NCI-H1694 (cell line): ENCODE results near the gene FKBP9.
"Not testable (repeated sequence)": the region's sequence is repeated elsewhere in the genome, so short reads cannot be mapped to it uniquely, and the experiment has no call there.

Source experiments
- DNase-seq: peaks from one replicate; lab custom pipeline; 2025; lab: John Stamatoyannopoulos, UW

FKBP9 gene

DNA sequence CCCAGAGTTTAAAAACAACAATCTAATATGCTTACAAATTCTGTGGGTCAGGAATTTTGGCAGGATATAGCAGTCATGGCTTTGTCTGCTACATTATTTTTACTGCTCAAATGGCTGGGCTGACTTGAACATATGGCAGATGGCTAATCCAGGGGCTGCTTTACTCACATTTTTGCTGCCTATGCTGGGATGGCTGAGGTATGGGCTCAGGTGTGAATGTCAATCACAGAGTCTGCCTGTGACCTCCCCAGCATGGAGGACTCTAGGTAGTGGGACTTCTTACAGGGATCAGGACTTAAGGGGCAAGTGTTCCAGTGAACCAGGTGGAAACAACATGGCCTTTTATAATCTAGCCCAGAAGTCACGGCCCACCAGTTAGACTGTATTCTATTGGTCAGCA is 4.4 kb upstream of the FKBP9 start:
- no peak for DNase-seq

DNA sequence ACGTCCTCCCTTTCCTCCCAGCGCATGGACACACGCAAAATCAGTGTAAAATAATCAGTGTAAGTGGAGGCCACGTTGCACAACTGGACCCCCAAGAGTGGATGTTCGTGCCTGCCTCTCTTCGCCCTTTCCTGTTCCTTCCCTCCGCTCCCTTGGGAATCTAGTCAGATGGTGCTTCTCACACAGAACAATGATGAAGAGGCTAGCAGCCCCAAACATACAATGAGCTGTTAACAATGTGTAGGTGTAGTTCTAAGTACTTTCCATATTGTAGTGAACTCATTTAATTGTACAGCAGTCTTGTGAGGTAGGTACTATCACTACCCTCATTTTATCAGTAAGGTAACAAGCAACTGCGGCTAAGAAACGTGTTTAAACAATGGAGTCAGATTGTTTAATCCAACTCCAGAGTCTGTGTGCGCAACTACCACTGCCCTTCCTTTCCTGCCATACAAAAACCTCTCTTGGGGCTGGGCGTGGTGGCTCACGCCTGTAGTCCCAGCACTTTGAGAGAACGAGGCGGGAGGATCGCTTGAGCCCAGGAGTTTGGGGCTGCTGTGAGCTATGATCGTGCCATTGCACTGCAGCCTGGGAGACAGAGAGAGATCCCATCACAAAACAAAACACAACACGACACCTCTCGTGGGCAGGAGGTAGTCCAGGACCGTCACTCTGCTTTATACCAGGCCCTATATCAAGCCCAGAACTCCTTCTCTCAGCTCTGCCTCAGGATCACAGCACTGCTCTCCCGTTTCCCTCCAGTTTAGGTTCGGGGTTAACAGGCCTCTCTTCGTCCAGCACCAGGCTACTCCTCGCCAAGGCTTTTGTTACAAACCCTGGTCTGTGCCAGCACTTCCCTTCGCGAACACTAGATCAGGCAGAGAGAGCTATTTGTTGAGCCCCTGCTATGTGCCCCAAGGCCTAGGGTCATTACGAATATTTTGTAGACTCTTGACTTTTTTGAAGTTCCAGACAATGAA is 1.1 kb downstream of the FKBP9 start:
- no peak for DNase-seq

DNA sequence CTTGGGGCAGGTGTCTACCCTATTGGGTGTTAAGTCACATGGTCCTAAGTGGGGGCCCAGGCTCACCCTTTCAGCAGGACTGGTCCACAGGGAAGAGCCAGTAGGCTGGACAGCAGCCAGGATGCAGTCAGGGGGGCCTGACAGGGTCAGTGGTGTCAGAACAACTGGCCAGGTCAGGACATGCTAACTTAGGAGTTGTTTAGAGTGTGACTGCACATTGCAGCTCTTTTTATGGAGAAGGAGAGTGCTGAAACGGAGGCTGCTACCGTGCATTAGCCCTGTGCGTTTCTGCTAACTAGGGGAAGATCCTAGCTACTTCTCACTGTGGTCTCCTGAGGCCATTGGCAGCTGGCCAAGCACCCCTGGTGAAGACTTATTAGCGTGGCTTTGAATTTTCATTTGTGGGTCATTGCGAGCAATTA is 6.7 kb downstream of the FKBP9 start:
- not testable (repeated sequence) for DNase-seq

DNA sequence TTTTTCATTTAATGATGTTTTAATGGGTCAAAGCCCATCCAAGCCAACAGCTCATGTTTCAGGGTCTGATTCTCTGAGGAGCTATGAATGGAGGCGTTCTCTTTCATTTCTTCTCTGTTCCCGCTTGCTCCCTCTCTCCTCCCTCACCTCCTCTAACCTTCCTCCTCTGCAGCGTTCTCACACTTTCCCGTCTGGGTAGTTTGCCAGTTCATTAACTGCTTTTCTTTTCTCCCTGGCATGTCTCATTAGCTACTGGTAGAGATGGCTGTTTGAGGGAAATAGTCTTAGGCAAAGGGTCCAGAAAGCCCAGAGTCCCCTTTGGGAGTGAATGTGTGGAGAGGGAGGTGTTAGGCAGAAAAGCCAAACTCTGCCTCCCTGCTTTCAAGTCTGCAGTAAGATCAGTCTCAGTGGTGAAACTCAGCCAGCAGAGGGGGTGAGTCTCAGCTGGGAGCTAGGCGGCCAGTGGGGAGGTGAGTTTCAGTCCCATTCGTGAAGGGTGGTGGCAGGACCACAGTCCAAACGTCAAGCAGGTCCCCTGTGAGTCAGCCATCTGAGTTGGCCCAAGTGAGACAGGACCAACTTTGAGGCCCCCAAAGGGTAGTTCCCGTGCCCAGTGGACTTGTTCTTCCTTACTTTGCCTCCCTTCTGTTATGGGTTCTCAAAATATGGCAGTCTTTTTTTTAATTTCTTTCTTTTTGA is 7.4 kb downstream of the FKBP9 start:
- not testable (repeated sequence) for DNase-seq

DNA sequence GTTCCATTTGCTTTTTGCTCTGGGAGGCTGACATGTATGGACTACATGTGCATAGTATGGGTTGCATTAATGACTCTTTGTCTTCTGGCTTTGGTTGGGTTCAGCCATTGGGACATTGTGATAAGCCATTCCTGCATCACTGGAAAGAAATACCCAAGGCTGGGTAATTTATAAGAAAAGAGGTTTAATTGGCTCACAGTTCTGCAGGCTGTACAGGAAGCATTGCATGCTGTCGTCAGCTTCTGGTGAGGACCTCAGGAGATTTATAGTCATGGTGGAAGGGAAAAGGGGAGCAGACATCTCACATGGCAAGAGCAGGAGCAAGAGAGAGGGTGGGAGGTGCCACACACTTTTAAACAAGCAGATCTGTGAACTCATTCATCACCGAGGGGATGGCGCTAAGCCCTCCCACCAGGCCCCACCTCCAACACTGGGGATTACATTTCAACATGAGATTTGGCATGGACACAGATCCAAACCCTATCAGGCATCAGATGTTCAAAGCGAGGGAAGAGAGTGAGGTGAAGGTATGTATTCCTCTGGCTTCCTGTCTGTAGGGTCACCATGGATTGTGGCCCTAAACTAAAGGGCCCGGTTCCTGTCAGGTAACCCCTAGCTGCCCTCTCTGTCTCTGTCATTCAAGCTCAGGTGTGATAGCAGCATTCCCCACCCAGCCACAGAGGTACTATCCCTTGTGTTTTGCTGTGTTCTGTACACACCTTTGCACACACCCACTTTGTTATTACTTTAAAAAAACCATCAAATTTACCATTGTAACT is 9.4 kb downstream of the FKBP9 start:
- DNase-seq: not testable (repeated sequence)

DNA sequence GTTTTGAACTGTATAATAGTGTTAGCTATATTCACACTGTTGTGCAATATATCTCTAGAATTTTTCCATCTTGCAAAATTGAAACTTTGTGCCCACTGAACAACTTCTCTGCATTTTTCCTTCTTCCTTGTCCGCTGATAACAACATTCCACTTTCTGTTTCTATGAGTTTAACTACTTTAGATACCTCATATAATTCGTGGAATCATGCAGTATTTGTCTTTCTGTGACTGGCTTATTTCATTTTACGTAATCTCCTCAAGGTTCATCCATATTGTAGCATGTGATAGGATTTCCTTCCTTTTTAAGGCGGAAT is 10.0 kb downstream of the FKBP9 start:
- not testable (repeated sequence) for DNase-seq

DNA sequence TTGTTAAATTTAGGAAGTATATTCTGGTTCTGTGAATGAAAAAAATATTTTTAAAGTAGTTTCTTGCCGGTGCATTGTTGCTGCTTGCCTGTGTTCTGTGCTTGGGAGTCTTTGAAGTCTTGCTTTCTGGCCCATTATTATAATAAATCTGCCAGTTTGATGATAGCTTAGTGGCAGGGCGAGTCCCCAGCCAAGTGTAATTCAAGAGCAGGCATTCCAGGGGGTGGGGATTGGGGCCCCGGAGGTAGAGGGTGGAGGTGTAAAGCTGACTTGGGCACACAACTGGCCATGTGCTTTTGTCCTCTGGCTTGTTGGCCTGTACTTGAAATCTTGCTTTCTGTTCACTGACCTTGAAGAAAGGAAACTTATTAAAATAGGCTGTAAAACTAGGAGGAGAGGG is 14.7 kb downstream of the FKBP9 start:
- not testable (repeated sequence) for DNase-seq

DNA sequence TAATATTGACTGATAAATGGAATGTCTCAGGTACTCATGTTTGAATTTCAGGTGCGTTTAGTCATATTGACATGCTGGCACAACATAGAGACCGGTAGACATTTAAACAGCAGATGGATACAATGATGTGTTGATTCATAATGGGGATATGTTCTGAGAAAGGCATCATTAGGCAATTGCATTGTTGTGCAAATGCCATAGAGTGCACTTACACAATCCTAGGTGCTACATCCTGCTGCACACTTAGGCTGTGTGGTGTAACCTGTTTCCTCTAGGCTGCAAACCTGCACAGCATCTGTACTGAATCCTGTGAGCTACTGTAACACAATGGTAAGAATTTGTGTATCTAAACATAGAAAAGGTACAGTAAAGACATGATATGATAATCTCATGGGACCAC is 19.9 kb downstream of the FKBP9 start:
- DNase-seq: not testable (repeated sequence)

DNA sequence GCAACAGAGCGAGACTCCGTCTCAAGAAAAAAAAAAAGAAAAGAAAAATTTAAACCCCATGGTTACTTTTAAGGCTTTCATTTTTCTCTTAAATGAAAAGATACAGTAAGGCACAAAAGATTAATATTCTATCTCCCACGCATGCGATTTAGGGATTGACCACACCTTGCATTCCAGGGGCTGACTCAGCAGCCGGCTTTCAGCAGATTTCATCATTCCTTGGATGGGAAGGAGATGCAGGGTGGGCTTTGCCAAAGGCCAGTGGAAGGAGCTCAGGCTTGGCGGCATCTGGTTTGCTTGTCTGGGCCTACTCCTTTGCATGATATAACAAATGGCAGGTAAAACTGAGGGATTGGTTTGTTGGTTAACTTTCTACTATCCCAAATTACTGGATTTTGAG is 22.0 kb downstream of the FKBP9 start:
- DNase-seq: not testable (repeated sequence)

DNA sequence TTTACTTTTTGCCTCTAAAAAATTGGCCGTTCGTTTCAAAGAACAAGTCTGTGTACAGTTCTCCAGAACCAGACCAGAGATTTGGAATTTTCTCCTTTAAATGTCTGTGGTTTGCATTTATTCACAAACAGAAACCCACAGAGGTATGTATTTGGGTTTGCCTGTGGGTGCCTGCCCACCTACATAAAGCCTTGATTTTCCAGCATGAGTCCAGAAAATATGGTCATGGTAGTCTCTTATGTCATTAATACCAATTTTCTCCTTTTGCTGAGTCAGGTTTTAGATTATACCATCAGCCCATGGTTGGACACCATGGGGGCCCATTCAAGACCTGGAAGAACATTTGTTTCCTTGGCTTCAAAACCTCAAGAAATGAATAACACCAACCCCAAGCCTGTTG is 22.7 kb downstream of the FKBP9 start:
- DNase-seq: not testable (repeated sequence)

DNA sequence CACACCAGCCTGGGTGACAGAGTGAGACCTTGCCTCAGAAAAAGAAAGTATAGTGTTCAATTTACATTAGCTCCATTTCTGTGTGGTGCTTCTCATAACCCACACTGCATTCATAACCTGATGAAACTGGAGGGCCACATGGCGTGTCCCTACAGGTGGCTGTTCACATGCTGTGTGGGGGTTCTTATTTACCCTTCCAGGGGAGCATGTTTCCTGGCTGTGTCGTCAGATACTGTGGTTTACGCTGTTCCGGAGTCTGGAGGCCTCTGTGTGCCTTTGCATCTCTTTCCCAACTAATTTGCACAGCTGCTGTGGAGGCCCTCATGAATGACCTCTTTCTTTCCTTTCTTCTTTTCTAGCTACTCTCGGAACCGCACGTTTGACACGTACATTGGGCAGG is 30.9 kb downstream of the FKBP9 start:
- not testable (repeated sequence) for DNase-seq

DNA sequence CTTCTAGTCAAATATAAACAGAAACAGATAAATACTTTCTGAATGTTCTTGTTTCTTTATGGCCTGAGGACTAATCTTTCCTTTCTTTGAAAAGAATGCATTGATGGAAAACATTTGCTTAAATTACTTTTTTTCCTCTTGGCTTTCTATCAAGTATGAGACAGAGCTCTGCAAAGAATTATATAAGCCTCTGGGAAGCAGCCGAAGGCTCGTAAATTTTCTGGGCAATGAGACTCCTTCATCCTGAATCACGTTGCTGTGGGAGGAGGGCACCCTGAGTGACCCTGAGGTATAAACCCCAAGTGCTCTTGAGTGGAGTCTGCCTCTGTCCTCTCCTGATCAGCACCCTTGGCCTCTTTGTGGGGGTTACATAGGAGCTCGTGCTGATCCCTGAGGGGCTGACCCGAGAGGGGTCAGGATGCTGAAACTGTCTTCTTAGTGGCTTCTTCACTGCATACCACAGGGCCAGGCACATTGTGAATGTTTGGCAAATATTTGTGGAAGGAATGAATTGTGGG is 33.9 kb downstream of the FKBP9 start:
- DNase-seq: not testable (repeated sequence)

DNA sequence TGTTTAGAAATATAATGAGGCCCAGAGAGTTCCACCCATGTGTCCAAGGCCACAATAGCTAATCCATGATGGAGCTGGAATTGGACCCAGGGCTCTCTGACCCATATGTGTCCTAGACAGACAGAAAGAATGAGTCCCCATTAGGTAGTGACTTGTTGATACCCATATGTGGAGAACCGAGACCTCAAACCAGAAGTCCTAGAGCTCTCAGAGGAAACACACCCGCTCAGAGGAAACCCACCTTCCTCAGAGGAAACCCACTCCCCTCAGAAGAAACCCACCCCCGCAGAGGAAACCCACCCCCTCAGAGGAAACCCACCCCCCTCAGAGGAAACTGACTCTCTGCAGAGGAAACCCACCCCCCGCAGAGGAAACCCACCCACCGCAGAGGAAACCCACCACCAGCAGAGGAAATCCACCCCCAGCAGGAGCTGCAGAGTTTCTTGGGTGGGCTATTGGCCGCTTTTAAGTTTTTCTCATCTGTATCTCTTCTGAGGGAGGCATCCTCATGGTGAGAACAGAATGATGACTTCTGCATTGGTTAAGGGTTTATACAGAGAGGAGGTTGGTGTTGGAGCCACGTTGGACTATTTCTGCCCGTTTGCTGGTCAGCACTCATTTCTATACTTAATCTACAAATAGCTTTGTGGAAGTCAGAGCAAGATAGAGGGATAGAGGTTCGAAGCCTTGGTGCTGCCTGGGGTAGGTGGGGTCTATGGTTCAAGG is 34.9 kb downstream of the FKBP9 start:
- DNase-seq: not testable (repeated sequence)

DNA sequence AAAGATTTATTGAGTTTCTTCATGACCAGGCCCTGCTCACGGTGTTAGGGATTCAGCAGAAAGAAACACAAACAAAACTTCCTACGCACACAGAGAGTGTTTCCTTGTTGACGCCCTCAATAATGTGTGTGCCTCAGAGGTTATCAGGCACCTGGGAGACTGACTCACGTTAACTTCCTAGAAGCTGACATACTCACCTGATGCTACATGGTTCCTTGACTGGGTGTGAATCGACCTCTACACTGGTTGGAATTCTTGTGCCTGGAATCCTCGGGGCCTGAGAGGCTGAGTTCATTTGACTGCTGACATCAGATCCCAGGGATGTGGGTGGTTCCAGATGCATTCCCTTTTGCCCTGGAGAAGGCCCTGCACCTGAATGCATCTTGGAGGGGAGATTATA is 35.5 kb downstream of the FKBP9 start:
- not testable (repeated sequence) for DNase-seq

DNA sequence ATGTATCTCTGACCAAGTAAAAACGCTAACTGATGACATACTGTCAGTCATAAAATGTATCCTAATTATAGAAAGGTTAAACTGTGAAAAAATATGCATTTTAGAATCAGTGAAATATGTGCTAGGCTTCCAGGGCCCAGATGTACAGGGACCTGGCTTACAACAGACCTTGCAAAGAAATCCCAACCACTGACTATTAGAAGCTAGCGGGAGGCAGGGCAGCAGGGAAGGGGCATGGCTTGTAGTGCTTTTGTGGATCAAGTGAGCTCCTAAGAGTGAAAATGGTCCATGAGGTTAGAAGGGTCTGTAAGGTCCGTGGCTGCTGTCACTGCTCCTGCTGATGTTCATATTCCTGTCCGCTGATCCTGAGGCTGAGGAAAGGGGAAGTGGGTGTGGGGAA is 40.7 kb downstream of the FKBP9 start:
- not testable (repeated sequence) for DNase-seq

DNA sequence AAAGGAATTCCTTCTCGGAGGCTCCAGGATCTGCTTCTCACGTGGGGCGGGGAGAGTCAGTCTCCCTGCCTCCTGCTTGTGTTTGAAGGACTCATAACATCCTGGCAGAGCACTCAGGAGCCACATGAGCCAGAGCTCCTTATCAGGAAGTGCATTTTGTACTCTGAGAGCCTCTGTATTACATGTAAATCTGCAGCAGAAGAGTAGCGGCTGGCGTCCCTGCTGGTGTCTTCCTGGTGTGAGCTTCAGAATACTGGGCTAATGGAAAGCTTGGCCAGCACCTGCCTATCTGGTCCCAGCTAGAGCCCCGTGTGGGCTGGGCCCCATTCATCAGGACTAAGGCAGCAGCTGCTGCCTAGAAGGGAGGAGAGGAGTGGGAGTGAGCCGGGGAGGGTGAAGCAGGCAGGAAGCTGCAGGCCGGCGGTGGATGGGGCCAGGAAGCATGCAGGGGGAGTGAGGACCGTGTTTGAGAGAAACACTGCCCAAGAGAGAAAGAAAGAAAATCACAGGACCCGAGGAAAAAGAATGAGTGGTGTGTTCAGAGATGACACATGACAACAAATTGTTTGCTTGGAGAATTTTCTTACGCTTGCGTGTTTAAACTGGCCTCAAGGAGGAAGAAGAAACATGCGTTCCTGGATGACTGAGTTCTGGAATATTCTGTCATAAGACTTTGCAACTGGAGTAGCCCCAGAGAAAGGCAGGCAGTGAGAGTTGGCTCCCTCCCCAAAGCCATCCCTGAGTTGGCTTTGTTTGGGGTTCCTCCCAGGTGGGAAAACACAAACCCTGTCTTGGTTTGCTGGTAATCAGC is 41.3 kb downstream of the FKBP9 start:
- DNase-seq: not testable (repeated sequence)

DNA sequence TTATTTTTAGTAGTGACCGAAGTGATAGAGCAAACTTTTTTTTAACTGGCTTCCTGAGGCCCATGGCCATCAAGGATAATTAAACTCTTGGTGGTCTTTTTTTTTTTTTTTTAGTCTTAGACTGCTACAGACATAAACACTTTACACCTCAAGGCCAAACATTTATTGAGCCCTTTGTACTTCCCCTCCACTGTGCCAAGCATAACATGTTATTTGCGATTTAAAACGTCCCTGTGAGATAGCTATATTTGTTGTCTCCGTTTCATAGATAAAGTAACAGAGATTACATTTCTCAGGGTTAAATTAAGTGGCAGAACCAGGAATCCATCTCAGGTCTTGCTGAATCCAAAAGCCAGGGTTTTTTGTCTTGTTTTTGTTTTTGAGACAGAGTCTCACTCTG is 42.1 kb downstream of the FKBP9 start:
- DNase-seq: not testable (repeated sequence)

DNA sequence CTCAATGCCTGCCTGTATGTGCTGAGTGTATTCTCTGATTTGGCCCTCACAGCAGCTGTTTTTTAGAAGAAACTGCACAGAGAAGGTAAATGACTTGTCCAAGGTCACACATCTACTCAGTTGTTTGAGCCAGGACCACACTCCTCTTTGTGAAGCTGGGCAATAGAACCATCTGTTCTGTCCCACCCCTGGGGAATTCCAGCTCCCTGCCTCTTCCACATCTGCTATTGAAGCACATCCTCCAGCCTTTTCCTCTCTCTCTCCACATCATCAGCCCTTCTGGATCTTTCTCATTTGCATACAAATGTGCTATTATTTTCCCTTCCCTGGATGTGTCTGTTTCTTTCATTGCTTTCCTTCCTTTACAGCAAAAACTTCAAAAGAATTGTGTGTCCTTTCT is 45.9 kb downstream of the FKBP9 start:
- DNase-seq: not testable (repeated sequence)

DNA sequence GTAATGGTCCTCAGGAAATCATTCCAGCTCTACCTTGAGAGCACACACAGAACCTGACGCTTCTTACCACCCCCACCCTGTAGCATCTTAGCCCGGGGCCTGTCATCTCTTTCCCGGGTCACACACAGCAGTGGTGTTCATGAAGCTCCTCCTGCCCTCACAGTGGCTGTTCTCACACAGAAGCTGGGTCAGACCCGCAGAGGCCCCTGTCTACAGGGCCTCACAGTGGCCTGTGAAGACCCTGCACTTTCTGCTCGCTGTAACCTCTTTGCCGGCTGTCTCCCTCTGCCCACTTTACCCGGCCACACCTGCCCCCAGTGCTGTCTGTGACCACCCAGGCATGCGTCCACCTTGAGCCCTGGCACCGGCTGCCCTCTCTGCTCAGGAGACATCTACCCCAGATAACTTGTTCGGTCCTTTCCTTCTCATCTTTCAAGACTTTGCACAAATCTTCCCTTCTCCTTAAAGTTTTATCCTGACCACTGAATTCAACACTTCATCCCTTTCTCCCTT is 46.9 kb downstream of the FKBP9 start:
- DNase-seq: not testable (repeated sequence)

DNA sequence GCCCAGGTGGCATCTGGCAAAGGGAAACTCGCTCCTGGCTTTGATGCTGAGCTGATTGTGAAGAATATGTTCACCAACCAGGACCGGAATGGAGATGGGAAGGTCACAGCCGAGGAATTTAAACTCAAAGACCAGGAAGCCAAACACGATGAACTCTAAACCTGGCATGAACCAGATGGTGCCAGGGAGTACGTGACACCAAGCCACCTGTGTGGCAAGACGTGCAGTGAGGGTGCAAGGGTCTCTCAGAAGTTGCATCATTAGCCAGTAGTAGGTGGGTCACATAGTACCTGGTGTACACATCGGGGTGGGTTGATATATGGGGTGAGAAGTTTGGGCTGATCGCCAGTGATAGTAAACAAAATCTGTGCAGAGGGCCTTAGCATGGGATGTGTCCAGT is 48.0 kb downstream of the FKBP9 start:
- not testable (repeated sequence) for DNase-seq
